ENCODE results near the gene UGT3A1.
"Not testable (repeated sequence)": the region's sequence is repeated elsewhere in the genome, so short reads cannot be mapped to it uniquely, and the experiment has no call there.

Gene UGT3A1

GRCh38 chr5:35979715-35980114 is 11.5 kb downstream of the UGT3A1 start:
- DNase-seq: no peak

GRCh38 chr5:35976859-35977258 is 14.3 kb downstream of the UGT3A1 start:
- DNase-seq: not testable (repeated sequence)

GRCh38 chr5:35974570-35974969 is 16.6 kb downstream of the UGT3A1 start:
- DNase-seq: no peak

- no peak for DNase-seq
Measured at GRCh38 chr5:35971878-35972210, 19.3 kb downstream of the UGT3A1 start.

- DNase-seq: no peak
Measured at GRCh38 chr5:35971186-35971877, 19.9 kb downstream of the UGT3A1 start.

- no peak for DNase-seq
Measured at GRCh38 chr5:35963381-35963843, 27.8 kb downstream of the UGT3A1 start.

GRCh38 chr5:35960328-35960727 is 30.9 kb downstream of the UGT3A1 start:
- no peak for DNase-seq

GRCh38 chr5:35956429-35956828 is 34.8 kb downstream of the UGT3A1 start:
- no peak for DNase-seq

- no peak for DNase-seq
Measured at GRCh38 chr5:35954175-35954574, 37.0 kb downstream of the UGT3A1 start.

GRCh38 chr5:35947085-35947484 is 44.1 kb downstream of the UGT3A1 start:
- DNase-seq: no peak

- no peak for DNase-seq
Measured at GRCh38 chr5:35939639-35940038, 51.6 kb downstream of the UGT3A1 start.

- DNase-seq: no peak
Measured at GRCh38 chr5:35938568-35939227, 52.5 kb downstream of the UGT3A1 start, which contains the start of gene CAPSL. Gene CAPSL, minus strand, starts transcription at chr5:35938622. Its CDS starts 17,502 bp downstream, at chr5:35921120.

- DNase-seq: peak; percentile 50
Measured at GRCh38 chr5:35926389-35927051, 64.7 kb downstream of the UGT3A1 start.

GRCh38 chr5:35924950-35925722 is 66.1 kb downstream of the UGT3A1 start:
- DNase-seq: peak; percentile 86

- no peak for DNase-seq
Measured at GRCh38 chr5:35924122-35924949, 66.9 kb downstream of the UGT3A1 start.

- no peak for DNase-seq
Measured at GRCh38 chr5:35922468-35922867, 68.7 kb downstream of the UGT3A1 start.

GRCh38 chr5:35921930-35922329 is 69.3 kb downstream of the UGT3A1 start:
- DNase-seq: no peak

GRCh38 chr5:35920890-35921289 is 70.3 kb downstream of the UGT3A1 start:
- no peak for DNase-seq

- no peak for DNase-seq
Measured at GRCh38 chr5:35919191-35919590, 72.0 kb downstream of the UGT3A1 start.

GRCh38 chr5:35908814-35909213 is 82.4 kb downstream of the UGT3A1 start:
- no peak for DNase-seq

- DNase-seq: no peak
Measured at GRCh38 chr5:35908228-35908627, 83.0 kb downstream of the UGT3A1 start.

GRCh38 chr5:35904443-35905132 is 86.6 kb downstream of the UGT3A1 start:
- DNase-seq: no peak
